Esophagus muscularis mucosa (tissue), 3 donors: ENCODE data around the gene MS4A14.
A peak's percentile ranks its signal among the peaks of the same experiment; 100 is the strongest.

Experiments used
- CTCF ChIP-seq, 3 experiments: fragments of 200-600 bp in 2 of 3; fragments of 450-650 bp in 1 of 3; sonication (generic) in 2 of 3; IDR thresholded peaks; one replicate each; pipeline ENCODE4 v1.5.1; 2017 to 2019; ENCODE audit warnings: antibody characterized with exemption in 3 of 3, mild to moderate bottlenecking in 2 of 3, moderate library complexity in 1 of 3
- POLR2A ChIP-seq: fragments of 450-650 bp; IDR thresholded peaks from one replicate; pipeline ENCODE4 v1.6.1; 2017; ENCODE audit warnings: antibody characterized with exemption, moderate library complexity, mild to moderate bottlenecking, low read depth

DNA sequence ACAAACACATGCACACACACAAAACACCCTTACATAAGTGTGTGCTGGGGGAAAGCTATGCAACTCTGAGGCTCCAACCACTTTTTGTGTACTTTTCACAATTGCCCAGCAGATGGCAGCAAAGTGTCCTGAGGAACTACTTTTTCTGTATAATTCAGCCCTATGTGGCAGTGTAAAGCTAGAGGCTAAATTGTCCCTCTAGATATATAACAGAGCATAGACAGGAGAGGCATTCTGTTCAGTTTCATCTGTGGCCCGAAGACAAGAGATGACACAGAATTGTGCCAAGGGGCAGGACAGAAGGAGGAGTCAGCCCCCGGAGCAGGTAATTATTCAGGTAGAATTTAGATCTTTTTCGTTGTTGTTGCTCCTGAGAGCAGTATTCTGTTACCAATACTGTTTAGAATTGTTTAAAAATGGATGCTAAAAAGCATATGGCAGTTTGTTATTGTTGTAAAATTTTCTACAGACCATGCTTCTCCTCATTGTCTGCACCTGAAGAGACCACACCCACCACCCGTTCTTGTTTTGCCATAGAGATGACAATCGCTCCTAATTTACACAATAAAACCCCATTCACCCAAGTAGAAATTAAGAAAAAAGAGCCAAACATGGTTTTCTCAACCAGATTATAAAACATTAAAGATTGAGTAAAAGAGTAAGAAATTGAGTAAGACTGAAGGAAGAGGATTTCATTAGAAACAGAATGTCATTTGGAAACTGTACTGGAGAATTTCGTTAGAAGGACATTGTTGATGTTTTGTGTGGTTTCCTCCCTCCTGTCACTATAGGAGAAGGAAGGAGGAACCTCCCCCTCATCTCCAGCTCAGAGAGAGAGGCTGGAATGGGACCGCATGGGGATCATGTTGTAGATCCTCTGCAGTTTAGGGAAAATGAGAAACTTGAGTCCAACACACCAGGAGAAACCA, 32.5 kb upstream of the MS4A14 start:
- peak; percentile 50 to 71 (median 53) for TF ChIP-seq CTCF (IDR thresholded peaks at IDR 0.05)
- TF ChIP-seq POLR2A: no peak
